GM23338 (cell line): ENCODE data around the gene MTIF3. TPM values are rescaled to one million over a fixed set of nuclear protein-coding genes. Genes with fewer than 3 reads are reported as not detected.

Experiments
- ATAC-seq: fragments of 200-7000 bp; cut with Tn5 transposase; 3 replicates; pipeline ENCODE4 v1.9.1; 2020
- DNase-seq: peaks from one replicate; pipeline ENCODE4 v3.0.0-alpha.2; 2015; ENCODE audit warnings: low spot score
- H2AFZ ChIP-seq: fragments of 200-600 bp; sonication (generic); 2 replicates; pipeline ENCODE4 v1.8.0; 2016; ENCODE audit warnings: antibody characterized with exemption, mild to moderate bottlenecking, moderate library complexity
- H3F3A ChIP-seq: fragments of 200-600 bp; sonication (generic); replicated peaks from 2 replicates; pipeline ENCODE4 v1.8.0; 2017; ENCODE audit warnings: antibody characterized with exemption, mixed run types, low read depth
- H3K27ac ChIP-seq: fragments of 200-600 bp; sonication (generic); 2 replicates; pipeline ENCODE4 v1.6.1; 2016; ENCODE audit warnings: low read depth
- H3K27me3 ChIP-seq: fragments of 200-600 bp; sonication (generic); 2 replicates; pipeline ENCODE4 v1.8.0; 2016; ENCODE audit warnings: mild to moderate bottlenecking, mixed run types, moderate library complexity; ENCODE audit not compliant: insufficient read depth
- H3K36me3 ChIP-seq: fragments of 200-600 bp; sonication (generic); 2 replicates; pipeline ENCODE4 v1.8.0; 2016; ENCODE audit warnings: mild to moderate bottlenecking; ENCODE audit not compliant: insufficient read depth
- H3K4me1 ChIP-seq: fragments of 200-600 bp; sonication (generic); 2 replicates; pipeline ENCODE4 v1.8.0; 2016; ENCODE audit warnings: mild to moderate bottlenecking, moderate library complexity; ENCODE audit not compliant: insufficient read depth
- H3K4me2 ChIP-seq: fragments of 200-600 bp; sonication (generic); 2 replicates; pipeline ENCODE4 v1.7.1; 2017; ENCODE audit warnings: mixed run types
- H3K4me3 ChIP-seq: fragments of 200-600 bp; sonication (generic); 2 replicates; pipeline ENCODE4 v1.6.1; 2016; ENCODE audit warnings: mixed run types
- H3K79me2 ChIP-seq: fragments of 200-600 bp; sonication (generic); replicated peaks from 2 replicates; pipeline ENCODE4 v1.8.0; 2017; ENCODE audit warnings: mild to moderate bottlenecking; ENCODE audit not compliant: insufficient read depth
- H3K9me2 ChIP-seq: fragments of 200-600 bp; sonication (generic); 2 replicates; pipeline ENCODE4 v1.8.0; 2017; ENCODE audit not compliant: insufficient read depth
- H4K20me1 ChIP-seq: fragments of 200-600 bp; sonication (generic); replicated peaks from 2 replicates; pipeline ENCODE4 v1.8.0; 2017; ENCODE audit warnings: mild to moderate bottlenecking; ENCODE audit not compliant: insufficient read depth
- H3K27ac Mint-ChIP-seq: 2 replicates; pipeline ENCODE4 v1.8.0; 2020; ENCODE audit warnings: inconsistent platforms, mild to moderate bottlenecking, moderate library complexity, mixed read lengths
- H3K27me3 Mint-ChIP-seq: 3 replicates; pipeline ENCODE4 v1.8.0; 2022; ENCODE audit warnings: low read depth, mild to moderate bottlenecking, moderate library complexity, mixed read lengths, inconsistent platforms; ENCODE audit not compliant: insufficient read depth, poor library complexity
- H3K36me3 Mint-ChIP-seq: 3 replicates; pipeline ENCODE4 v1.8.0; 2021; ENCODE audit warnings: low read depth, mild to moderate bottlenecking, inconsistent platforms, moderate library complexity, mixed read lengths
- H3K4me1 Mint-ChIP-seq: 3 replicates; pipeline ENCODE4 v1.8.0; 2020; ENCODE audit warnings: mild to moderate bottlenecking, inconsistent platforms, mixed read lengths
- H3K4me3 Mint-ChIP-seq: 3 replicates; pipeline ENCODE4 v1.8.0; 2021; ENCODE audit warnings: moderate library complexity, mild to moderate bottlenecking, inconsistent platforms, mixed read lengths
- H3K9me3 Mint-ChIP-seq: 3 replicates; pipeline ENCODE4 v1.8.0; 2020; ENCODE audit warnings: moderate library complexity, mild to moderate bottlenecking, inconsistent platforms, mixed read lengths
- CREB1 ChIP-seq: fragments of 250-450 bp; sonication (Bioruptor Pico); IDR thresholded peaks from 2 replicates; pipeline ENCODE4 v1.5.0; 2020; ENCODE audit warnings: low read depth, mild to moderate bottlenecking, moderate library complexity
- ETS1 ChIP-seq: IDR thresholded peaks from 2 replicates; pipeline ENCODE4 v1.6.1; 2016; ENCODE audit warnings: antibody characterized with exemption
- EZH2 ChIP-seq: fragments of 200-600 bp; sonication (generic); IDR thresholded peaks from one replicate; pipeline ENCODE4 v1.8.0; 2017; ENCODE audit warnings: antibody characterized with exemption, mild to moderate bottlenecking, low read depth; ENCODE audit not compliant: unreplicated experiment
- EZH2phosphoT487 ChIP-seq: fragments of 200-600 bp; sonication (generic); IDR thresholded peaks from one replicate; pipeline ENCODE4 v1.8.1; 2018; ENCODE audit warnings: antibody characterized with exemption; ENCODE audit not compliant: unreplicated experiment
- JUNB ChIP-seq: IDR thresholded peaks from one replicate; pipeline ENCODE4 v1.6.1; 2016; ENCODE audit warnings: antibody characterized with exemption; ENCODE audit not compliant: unreplicated experiment
- NANOG ChIP-seq: IDR thresholded peaks from 2 replicates; pipeline ENCODE4 v1.6.1; 2016; ENCODE audit warnings: antibody characterized with exemption, borderline replicate concordance
- POLR2AphosphoS5 ChIP-seq: IDR thresholded peaks from 2 replicates; pipeline ENCODE4 v1.6.1; 2016; ENCODE audit warnings: antibody characterized with exemption, low read depth
- REST ChIP-seq: IDR thresholded peaks from one replicate; pipeline ENCODE4 v1.6.1; 2018; ENCODE audit warnings: antibody characterized with exemption; ENCODE audit not compliant: unreplicated experiment
- STAT1 ChIP-seq: IDR thresholded peaks from one replicate; pipeline ENCODE4 v1.6.1; 2016; ENCODE audit warnings: antibody characterized with exemption; ENCODE audit not compliant: unreplicated experiment
- ZNF114 ChIP-seq: fragments of 250-450 bp; sonication (Bioruptor Pico); IDR thresholded peaks from 2 replicates; pipeline ENCODE4 v1.5.0; 2020; ENCODE audit warnings: mild to moderate bottlenecking, moderate library complexity
- ZNF331 ChIP-seq: fragments of 250-450 bp; sonication (Bioruptor Pico); IDR thresholded peaks from 2 replicates; pipeline ENCODE4 v1.5.0; 2020; ENCODE audit warnings: low read depth, mild to moderate bottlenecking, moderate library complexity
- ZNF462 ChIP-seq: fragments of 250-450 bp; sonication (Bioruptor Pico); IDR thresholded peaks from 2 replicates; pipeline ENCODE4 v1.5.0; 2020; ENCODE audit warnings: mild to moderate bottlenecking, moderate library complexity
- polyA plus RNA-seq: library from polyadenylated mRNA; unstranded; fragments of >200 nt; fragmentation: Nextera tagmentation; extraction: Ambion mirVana; gene quantifications from 2 replicates; pipeline ENCODE4 v1.2.1, GENCODE V29; 2016
- total RNA-seq: library from RNA; depleted of rRNA; stranded (reverse); fragments of >200 nt; shearing (Covaris generic); gene quantifications from 2 replicates; pipeline ENCODE4 v1.2.3, GENCODE V29; 2014

The MTIF3 gene
- total and polyA plus RNA-seq, 2 experiments from 2014 or later, result 33.0 to 152 TPM

- H3K4me1 ChIP-seq, result peaks cover 8% of the 10 kb centered on the region; the same call in 1 of the 2 replicates
- H2AFZ ChIP-seq, result peak overlapping the region; percentile 56; the same call in 1 of the 2 replicates
- H3K27ac Mint-ChIP-seq, result no peak overlapping the region
- H3K27me3 ChIP-seq, result no peaks in the 10 kb centered on the region
- H3K27ac ChIP-seq, result no peak overlapping the region
- H3K4me3 ChIP-seq, result no peak overlapping the region
- H3K79me2 ChIP-seq, result no peaks in the 10 kb centered on the region
- H4K20me1 ChIP-seq, result no peaks in the 10 kb centered on the region
- H3K9me2 ChIP-seq, result no peaks in the 10 kb centered on the region
- DNase-seq (peak; percentile 11), ATAC-seq (peak; percentile 57)
- H3K4me2 ChIP-seq, result no peak overlapping the region
- H3K4me1 Mint-ChIP-seq, result peaks cover 13% of the 10 kb centered on the region
- H3K9me3 Mint-ChIP-seq, result no peaks in the 10 kb centered on the region; the same call in 2 of the 3 replicates
- H3F3A ChIP-seq, result no peaks in the 10 kb centered on the region
- no peaks in the 10 kb centered on the region for H3K36me3 ChIP-seq
- no peak overlapping the region for H3K4me3 Mint-ChIP-seq
- no peaks in the 10 kb centered on the region for H3K36me3 Mint-ChIP-seq
- H3K27me3 Mint-ChIP-seq, result no peaks in the 10 kb centered on the region
- TF ChIP-seq POLR2AphosphoS5 (no peak), STAT1 (no peak), JUNB (no peak), CREB1 (CRISPR knock-in tag) (no peak), REST (no peak), ZNF331 (CRISPR knock-in tag) (no peak), EZH2 (no peak), EZH2phosphoT487 (no peak), ETS1 (no peak), ZNF462 (CRISPR knock-in tag) (no peak), ZNF114 (CRISPR knock-in tag) (no peak), NANOG (no peak)
These were observed 42.3 kb downstream of the MTIF3 start for GRCh38 chr13:27408074-27408473.
